Astrocyte (in vitro differentiated cells and primary cell): Measurements from ENCODE around the gene CLINT1.

Experiments used
- CTCF ChIP-seq: IDR thresholded peaks from 2 replicates; pipeline ENCODE4 v1.5.1; 2011; ENCODE audit warnings: low read depth, mild to moderate bottlenecking, inconsistent platforms, low read length, moderate library complexity; ENCODE audit not compliant: insufficient read depth
- EZH2 ChIP-seq: IDR thresholded peaks from 2 replicates; pipeline ENCODE4 v1.6.1; 2012; ENCODE audit warnings: mild to moderate bottlenecking, low read length, inconsistent platforms; ENCODE audit not compliant: insufficient read depth

GRCh38 chr5:157823655-157824054 lies 35.3 kb downstream of the CLINT1 start:
- TF ChIP-seq CTCF (no peak), EZH2 (no peak)
